OCI-M2 (cell line): ENCODE results near the gene TENT4B.
"Not testable (repeated sequence)": the region's sequence is repeated elsewhere in the genome, so short reads cannot be mapped to it uniquely, and the experiment has no call there.

Experiments
- DNase-seq: peaks from one replicate; lab custom pipeline; 2025; ENCODE audit not compliant: unreplicated experiment; lab: John Stamatoyannopoulos, UW

The TENT4B gene

DNA sequence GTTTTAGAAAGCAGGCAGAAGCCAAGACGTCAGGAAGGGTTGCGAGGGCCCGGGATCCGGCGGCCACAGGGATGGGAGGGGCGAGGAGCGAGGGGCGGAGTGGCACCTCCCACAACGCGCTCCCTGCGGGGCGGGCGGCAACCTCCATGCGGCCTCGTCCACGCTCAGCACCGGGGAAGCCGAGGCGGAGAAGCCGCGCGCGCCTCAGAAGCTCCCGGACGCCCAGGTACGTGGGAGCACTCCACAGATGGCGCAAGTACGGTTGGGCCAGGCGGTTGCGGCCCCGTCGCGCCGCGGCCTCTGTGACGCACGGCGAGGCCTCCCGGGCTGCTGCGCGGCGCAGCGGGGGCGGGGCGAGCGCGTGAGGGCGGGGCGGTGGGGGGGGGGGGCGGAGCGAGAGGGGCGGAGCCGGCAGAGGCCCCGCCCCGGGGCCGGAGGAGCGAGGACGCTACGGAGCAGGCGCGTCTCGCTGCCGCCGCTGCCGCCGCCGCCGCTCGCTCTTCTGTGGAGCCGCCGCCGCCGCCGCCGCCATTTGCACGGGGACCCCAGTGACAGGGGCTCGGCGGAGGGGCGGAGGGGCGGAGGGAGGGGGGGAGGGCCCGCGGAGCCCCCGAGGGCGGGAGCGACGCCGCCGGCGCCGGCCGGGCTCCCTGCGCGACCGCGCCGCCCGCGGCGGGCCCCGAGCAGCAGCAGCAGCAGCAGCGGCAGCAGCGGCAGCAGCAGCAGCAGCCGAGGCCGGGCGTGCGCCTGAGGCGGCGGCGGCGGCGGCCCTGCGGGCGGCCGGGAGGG is at the start of gene TENT4B:
TSS of gene TENT4B (plus strand) at position 500 of the 789 bp plus-strand sequence. CDS start 316 bp downstream, outside the sequence.
- no peak for DNase-seq

DNA sequence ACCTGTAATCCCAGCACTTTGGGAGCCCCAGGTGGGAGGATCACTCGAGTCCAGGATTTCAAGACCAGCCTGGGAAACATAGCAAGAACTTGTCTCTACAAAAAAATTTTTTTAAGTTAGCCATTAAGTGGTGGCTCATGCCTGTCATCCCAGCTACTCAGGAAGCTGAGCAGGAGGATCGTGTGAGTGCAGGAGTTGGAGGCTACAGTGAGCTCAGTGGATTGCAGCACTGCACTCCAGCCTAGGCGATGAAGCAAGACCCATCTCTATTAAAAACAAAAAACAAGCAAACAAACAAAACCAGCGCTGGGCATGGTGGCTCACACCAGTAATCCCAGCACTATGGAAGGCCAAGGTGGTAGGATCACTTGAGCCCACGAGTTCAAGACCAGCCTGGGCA is 49.3 kb upstream of the TENT4B start:
- no peak for DNase-seq

GRCh38 chr16:50114357-50115129 is 38.6 kb upstream of the TENT4B start:
- no peak for DNase-seq

- no peak for DNase-seq
Observed at GRCh38 chr16:50120711-50121110, 32.4 kb upstream of the TENT4B start.

- no peak for DNase-seq
Observed at GRCh38 chr16:50121278-50121677, 31.8 kb upstream of the TENT4B start.

DNA sequence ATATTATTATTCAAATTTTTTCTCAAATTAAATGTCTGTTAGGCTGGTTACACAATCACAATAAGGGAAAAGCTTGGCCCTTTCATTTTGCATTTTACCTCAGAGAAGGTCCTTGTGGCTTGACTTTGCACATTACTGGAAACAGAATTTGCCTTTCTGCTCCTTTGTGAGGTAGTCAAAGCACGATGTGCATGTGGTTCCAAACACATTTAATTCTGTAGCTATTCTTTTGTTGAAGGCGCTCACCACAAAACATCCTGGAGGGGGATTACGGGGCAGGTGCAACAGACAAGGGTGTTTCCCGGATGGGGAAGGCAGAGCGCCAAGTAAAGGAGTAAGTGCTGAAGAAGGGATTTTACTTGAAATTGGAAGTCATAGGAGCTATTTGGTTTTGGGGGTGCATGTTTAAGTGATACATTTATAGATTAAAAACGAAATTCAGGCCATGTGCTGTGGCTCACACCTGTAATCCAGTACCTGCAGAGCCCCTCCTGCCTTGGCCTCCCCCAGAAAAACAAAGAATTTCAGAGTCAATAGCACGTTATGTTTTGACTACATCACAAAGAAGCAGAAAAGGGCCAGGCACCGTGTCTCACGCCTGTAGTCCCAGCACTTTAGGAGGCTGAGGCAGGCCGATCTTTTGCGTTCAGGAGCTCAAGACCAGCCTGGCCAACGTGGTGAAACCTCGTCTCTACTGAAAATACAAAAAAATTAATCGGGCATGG is 31.2 kb upstream of the TENT4B start:
- no peak for DNase-seq

DNA sequence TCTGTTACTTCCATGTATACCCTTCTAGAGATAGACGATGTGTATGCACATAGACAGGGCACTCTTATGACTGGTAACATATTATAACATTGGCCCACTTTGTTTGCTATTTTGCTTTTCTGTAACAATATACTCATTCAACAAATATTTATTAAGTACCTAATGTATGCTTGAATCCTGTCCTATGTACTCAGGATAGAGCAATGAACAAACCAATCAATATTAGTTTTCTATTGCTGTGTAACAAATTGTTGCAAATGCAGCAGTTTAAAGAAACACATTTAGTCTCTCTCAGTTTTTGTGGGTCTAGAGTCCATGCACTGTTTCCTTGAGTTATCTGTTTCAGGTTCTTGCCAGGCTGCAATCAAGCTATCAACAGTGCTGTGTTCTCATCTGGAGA is 29.7 kb upstream of the TENT4B start:
- no peak for DNase-seq

DNA sequence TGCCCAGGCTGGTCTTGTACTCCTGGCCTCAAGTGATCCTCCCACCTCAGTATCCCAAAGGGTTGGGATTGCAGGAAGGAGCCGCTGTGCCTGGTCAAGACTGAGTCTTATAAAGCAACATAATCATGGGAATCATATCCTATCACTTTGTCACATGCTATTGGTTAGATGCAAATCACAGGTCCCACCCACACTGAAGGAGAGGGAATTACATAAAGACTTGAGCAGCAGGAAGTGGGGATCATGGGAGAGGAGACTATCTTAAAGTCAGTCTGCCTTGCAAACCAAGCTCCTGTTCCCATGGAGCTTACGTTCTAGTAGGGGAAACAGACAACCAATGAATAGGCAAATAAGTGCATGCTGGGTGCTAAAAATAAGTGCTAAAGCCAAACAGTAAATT is 28.3 kb upstream of the TENT4B start:
- no peak for DNase-seq

DNA sequence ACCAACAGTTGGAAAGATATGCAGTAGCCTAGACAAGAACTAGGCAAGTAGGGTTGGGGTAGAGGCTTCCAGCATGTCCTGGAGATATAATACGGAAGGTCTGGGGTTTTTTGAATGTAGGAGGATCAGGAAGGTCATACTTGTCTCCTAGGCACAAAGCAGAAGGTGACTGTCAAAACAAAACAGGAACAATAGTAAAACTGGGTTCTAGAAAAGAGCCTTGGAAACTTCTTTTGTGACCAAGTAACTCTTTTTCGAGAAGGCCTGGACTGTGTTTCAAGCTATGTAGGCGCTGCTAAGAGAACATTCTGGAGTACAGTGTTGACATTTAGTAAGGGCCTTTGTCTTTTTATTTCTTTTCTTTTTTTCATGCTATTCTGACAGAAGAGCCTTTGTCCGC is 26.9 kb upstream of the TENT4B start:
- DNase-seq: no peak

- not testable (repeated sequence) for DNase-seq
Observed at GRCh38 chr16:50132571-50132970, 20.5 kb upstream of the TENT4B start.

- no peak for DNase-seq
Observed at GRCh38 chr16:50133214-50133613, 19.9 kb upstream of the TENT4B start.

DNA sequence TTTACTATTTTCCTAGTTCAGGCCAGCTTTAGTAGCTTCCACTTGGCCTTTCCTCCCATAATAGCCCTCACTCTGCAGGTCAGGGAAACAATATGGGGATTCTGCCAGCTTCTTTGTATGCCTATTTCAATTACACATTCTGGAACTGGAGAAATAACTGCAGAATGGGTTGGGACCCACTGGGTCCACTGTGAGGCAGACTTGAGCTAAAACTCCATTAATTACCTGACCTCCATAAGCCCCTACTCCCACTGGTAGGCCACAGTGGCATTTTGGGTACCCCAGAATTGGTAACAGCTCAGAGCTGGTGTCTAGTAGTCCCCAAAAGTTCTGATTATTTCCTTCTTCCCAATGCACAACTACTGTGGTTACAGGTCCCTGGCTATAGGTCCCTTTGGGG is 16.7 kb upstream of the TENT4B start:
- DNase-seq: no peak

GRCh38 chr16:50137268-50137667 is 15.8 kb upstream of the TENT4B start:
- DNase-seq: no peak

DNA sequence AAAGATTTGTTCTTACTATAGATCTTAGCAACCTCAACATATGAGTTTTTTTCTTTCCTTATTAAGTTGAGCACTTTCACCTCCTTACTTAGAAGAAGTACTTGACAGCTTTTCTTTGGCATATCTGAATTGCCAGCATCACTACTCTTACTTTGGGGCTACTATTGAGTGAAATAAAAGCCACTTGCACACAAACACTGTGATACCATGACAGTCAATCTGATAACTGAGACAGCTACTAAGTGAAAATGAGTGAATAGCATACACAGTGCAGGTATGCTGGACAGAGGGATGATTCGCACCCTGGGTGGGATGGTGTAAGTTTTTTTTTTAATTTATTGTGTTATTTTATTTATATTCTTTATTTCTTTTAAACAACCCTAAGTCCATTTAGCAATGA is 13.5 kb upstream of the TENT4B start:
- DNase-seq: no peak

- DNase-seq: no peak
Observed at GRCh38 chr16:50144211-50144610, 8.9 kb upstream of the TENT4B start.

- DNase-seq: no peak
Observed at GRCh38 chr16:50146479-50147435, 6.3 kb upstream of the TENT4B start.

DNA sequence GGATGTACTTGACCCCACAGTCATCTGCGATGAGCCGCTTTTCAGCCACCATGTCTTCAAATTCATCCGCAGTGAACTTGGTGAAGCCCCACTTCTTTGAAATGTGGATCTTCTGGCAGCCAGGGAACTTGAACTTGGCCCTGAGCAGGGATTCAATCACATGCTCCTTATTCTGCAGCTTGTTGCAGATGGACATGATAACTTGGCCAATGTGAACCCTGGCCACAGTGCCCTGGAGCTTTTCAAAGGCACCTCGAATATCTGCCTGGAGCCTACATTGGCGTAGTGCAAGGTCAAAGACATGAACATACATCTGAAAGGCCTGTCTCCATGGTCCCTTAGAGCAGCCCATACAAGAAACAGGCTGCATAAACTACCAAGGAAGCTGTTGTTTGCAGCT is 1.8 kb upstream of the TENT4B start:
- no peak for DNase-seq

GRCh38 chr16:50151756-50152155 is 1.4 kb upstream of the TENT4B start:
- DNase-seq: no peak

DNA sequence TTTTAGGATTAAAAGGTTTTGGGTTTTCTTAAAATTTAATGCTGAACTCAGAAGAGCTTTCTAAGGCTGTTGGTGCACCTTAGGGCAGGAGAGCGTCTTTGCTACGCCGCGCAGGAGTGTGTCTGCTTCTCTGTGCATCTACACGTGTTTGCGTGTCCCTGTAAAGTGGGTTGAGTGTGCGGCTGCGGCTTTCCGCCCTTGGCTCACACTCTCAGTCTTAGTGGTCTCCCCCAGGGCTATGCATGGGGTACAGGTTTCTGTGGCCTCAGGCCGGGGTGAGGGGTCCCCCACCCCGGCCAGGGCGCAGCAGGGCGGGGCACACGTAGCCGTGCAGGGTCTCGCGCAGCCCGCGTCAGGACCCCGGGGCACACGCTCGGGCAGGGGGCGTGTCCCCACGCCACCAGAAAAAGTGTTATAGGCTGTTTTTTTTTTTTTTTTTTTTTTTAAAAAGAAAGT is 727 bp upstream of the TENT4B start:
- no peak for DNase-seq

GRCh38 chr16:50153596-50154419 is 702 bp downstream of the TENT4B start:
- DNase-seq: no peak
